Measurements from ENCODE around the gene LY6G5C. TPM values are rescaled to one million over a fixed set of nuclear protein-coding genes. Genes with fewer than 3 reads are reported as not detected.

Gene LY6G5C
- total and polyA plus RNA-seq, 2 of the 13 experiments (the other 11 are each of a cell fraction or from before 2014, with no cell fraction given) = 0.33 to 0.55 TPM

GRCh38 chr6:31717499-31718222 lies 36.8 kb upstream of the LY6G5C start (continued):
- TF ChIP-seq SNAPC4 (CRISPR knock-in tag; IDR thresholded peaks at IDR 0.05) (no peak), RAD51 (IDR thresholded peaks at IDR 0.05; ENCODE audit: borderline replicate concordance) (no peak), TMF1 (CRISPR knock-in tag; IDR thresholded peaks at IDR 0.05; ENCODE audit: low read depth) (no peak), NR2F2 (IDR thresholded peaks at IDR 0.05; ENCODE audit: borderline replicate concordance, low read depth) (no peak), ZNF605 (CRISPR knock-in tag; IDR thresholded peaks at IDR 0.05) (no peak), ZBTB7A (CRISPR knock-in tag; IDR thresholded peaks at IDR 0.05) (peak; percentile 50; the same call in 1 of the 2 replicates), ZNF563 (CRISPR knock-in tag; IDR thresholded peaks at IDR 0.05) (no peak), SATB2 (CRISPR knock-in tag; IDR thresholded peaks at IDR 0.05) (no peak), FLYWCH1 (CRISPR knock-in tag; IDR thresholded peaks at IDR 0.05) (no peak), CAMTA2 (CRISPR knock-in tag; IDR thresholded peaks at IDR 0.05; ENCODE audit: borderline replicate concordance) (no peak), SRSF1 (optimal IDR thresholded peaks at IDR 0.05; ENCODE audit: low read depth, low read length) (no peak), MIXL1 (CRISPR knock-in tag; IDR thresholded peaks at IDR 0.05) (no peak), RXRA (CRISPR knock-in tag; IDR thresholded peaks at IDR 0.05) (peak; percentile 47; the same call in 1 of the 2 replicates)
- TF ChIP-seq, protein P1, sequence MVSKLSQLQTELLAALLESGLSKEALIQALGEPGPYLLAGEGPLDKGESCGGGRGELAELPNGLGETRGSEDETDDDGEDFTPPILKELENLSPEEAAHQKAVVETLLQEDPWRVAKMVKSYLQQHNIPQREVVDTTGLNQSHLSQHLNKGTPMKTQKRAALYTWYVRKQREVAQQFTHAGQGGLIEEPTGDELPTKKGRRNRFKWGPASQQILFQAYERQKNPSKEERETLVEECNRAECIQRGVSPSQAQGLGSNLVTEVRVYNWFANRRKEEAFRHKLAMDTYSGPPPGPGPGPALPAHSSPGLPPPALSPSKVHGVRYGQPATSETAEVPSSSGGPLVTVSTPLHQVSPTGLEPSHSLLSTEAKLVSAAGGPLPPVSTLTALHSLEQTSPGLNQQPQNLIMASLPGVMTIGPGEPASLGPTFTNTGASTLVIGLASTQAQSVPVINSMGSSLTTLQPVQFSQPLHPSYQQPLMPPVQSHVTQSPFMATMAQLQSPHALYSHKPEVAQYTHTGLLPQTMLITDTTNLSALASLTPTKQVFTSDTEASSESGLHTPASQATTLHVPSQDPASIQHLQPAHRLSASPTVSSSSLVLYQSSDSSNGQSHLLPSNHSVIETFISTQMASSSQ (IDR thresholded peaks at IDR 0.05; ENCODE audit: low read depth) = no peak
- TF ChIP-seq, protein P1 (CRISPR knock-in tag; IDR thresholded peaks at IDR 0.05; ENCODE audit: borderline replicate concordance) = no peak
- TF ChIP-seq, protein P2, sequence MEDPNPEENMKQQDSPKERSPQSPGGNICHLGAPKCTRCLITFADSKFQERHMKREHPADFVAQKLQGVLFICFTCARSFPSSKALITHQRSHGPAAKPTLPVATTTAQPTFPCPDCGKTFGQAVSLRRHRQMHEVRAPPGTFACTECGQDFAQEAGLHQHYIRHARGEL (CRISPR knock-in tag; IDR thresholded peaks at IDR 0.05) = no peak
- TF ChIP-seq, protein P3, sequence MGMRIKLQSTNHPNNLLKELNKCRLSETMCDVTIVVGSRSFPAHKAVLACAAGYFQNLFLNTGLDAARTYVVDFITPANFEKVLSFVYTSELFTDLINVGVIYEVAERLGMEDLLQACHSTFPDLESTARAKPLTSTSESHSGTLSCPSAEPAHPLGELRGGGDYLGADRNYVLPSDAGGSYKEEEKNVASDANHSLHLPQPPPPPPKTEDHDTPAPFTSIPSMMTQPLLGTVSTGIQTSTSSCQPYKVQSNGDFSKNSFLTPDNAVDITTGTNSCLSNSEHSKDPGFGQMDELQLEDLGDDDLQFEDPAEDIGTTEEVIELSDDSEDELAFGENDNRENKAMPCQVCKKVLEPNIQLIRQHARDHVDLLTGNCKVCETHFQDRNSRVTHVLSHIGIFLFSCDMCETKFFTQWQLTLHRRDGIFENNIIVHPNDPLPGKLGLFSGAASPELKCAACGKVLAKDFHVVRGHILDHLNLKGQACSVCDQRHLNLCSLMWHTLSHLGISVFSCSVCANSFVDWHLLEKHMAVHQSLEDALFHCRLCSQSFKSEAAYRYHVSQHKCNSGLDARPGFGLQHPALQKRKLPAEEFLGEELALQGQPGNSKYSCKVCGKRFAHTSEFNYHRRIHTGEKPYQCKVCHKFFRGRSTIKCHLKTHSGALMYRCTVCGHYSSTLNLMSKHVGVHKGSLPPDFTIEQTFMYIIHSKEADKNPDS (CRISPR knock-in tag; IDR thresholded peaks at IDR 0.05) = no peak
